HUES48 (cell line): Measurements from ENCODE around the gene USP13.
"Not testable (repeated sequence)": the region's sequence is repeated elsewhere in the genome, so short reads cannot be mapped to it uniquely, and the experiment has no call there.

ENCODE experiments used
- H3K27ac ChIP-seq: one replicate; pipeline ENCODE4 v1.7.0; 2013; ENCODE audit warnings: low read depth, low read length, inconsistent platforms
- H3K27me3 ChIP-seq: 2 replicates; pipeline ENCODE4 v1.6.1; 2013; ENCODE audit warnings: mild to moderate bottlenecking, low read length; ENCODE audit not compliant: control insufficient read depth, insufficient read depth
- H3K36me3 ChIP-seq: 2 replicates; pipeline ENCODE4 v1.6.1; 2013; ENCODE audit warnings: low read length; ENCODE audit not compliant: control insufficient read depth, insufficient read depth
- H3K4me1 ChIP-seq: 2 replicates; pipeline ENCODE4 v1.6.1; 2013; ENCODE audit warnings: mild to moderate bottlenecking, low read length; ENCODE audit not compliant: control insufficient read depth, insufficient read depth
- H3K4me3 ChIP-seq: 2 replicates; pipeline ENCODE4 v1.5.1; 2013; ENCODE audit warnings: mild to moderate bottlenecking, low read depth, low read length
- H3K9ac ChIP-seq: 2 replicates; pipeline ENCODE4 v1.6.1; 2013; ENCODE audit warnings: mild to moderate bottlenecking, low read depth, low read length, moderate library complexity
- H3K9me3 ChIP-seq: 2 replicates; pipeline ENCODE4 v1.6.1; 2013; ENCODE audit warnings: low read length; ENCODE audit not compliant: control insufficient read depth, insufficient read depth

Gene USP13

GRCh38 chr3:179676081-179676480, 23.2 kb downstream of the USP13 start:
- Histone ChIP-seq H3K36me3 (no peaks in the 10 kb centered on the region), H3K9ac (no peak overlapping the region)

DNA sequence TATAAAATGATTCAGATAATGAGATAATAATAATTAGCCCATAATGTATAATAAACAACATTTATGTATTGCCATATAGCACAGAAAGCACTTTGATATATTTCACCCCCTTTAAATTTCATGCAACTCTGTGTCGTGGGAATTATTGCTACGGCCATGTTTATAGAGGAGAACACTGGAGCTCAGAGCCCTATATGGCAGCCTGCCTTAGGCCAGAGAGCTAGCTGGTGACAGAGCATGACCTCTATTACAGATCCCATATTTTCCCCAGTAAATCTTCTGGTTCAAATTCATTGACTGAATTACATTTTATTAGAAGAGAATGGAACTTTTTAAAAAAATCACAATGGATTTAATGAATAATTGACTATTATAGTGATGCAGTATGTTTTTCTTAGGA, 25.0 kb downstream of the USP13 start:
- H3K4me3 ChIP-seq: no peak overlapping the region
- H3K27ac ChIP-seq: no peak overlapping the region
- no peaks in the 10 kb centered on the region for H3K27me3 ChIP-seq
- H3K9me3 ChIP-seq: no peaks in the 10 kb centered on the region
- no peak overlapping the region for H3K9ac ChIP-seq
- H3K36me3 ChIP-seq: no peaks in the 10 kb centered on the region
- H3K4me1 ChIP-seq: peaks cover 6% of the 10 kb centered on the region

More at GRCh38 chr3:179676081-179676480, 23.2 kb downstream of the USP13 start:
- H3K27me3 ChIP-seq: no peaks in the 10 kb centered on the region
- peaks cover 18% of the 10 kb centered on the region; the same call in 1 of the 2 replicates for H3K4me1 ChIP-seq
- no peak overlapping the region for H3K27ac ChIP-seq
- no peaks in the 10 kb centered on the region for H3K9me3 ChIP-seq
- no peak overlapping the region for H3K4me3 ChIP-seq

DNA sequence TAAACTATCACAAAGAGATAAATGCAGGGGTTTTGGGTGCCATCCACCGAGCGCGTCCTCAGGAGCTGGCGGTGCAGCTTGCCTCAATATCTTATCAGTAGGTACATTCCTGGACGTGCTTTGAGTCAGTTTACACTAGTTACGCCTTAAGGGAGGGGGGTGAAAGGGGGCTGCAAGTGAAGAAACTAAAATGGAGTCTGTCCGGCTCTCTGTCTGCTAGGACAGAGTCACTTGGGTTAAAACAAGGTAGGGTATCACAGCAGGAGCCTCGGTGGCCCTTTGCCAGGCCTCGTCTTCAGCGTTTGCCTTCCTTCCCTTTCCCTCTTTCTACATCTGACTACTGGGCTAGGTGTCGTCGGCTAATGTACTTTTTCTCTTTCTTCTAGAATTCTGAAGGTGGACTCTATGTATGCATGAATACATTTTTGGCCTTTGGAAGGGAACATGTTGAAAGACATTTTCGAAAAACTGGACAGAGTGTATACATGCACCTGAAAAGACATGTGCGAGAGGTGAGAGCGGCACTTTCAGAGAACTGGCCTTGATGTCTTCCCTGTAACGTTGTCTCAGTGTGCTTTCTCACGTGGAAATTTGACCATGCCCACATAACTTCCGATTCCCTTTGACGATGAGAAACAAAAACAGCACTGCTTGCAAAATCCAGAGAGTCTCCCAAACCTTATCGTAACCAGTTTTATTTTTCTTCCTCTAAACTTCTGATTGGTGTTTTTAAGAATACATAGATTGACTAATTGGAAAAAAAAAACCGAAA, 28.8 kb downstream of the USP13 start:
- no peak overlapping the region for H3K4me3 ChIP-seq
- no peaks in the 10 kb centered on the region; the same call in 1 of the 2 replicates for H3K4me1 ChIP-seq

DNA sequence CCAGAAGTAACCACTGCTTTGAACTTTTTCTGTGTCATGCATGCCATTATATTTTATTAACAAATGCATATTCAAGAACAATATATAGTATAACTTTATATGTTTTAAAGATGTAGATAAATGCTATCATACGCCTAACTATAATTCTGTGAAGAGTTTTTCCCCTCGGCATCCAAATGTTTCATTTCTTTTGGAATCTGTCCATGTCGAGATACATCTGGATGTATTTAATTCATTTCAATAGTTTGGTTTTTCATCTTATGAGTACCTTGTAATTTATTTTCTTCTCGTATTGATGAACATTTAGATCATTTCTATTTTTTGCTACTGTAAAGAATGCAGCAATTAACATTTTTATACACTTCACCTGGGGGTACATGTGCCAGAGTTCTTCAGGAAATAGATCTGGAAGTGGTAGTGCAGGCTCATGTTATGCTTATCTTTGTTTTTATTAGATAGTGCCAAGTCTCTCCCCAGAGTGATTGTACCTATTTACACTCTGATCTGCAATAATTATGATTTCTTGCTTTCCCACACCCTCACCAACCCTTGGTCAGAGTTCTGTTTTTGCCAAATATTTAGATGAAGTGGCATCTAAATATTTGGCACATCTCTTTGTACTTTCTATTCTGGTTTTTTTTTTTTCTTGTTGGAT, 29.7 kb downstream of the USP13 start:
- Histone ChIP-seq H3K27ac (no peak overlapping the region), H3K9me3 (no peaks in the 10 kb centered on the region), H3K4me1 (no peaks in the 10 kb centered on the region; the same call in 1 of the 2 replicates), H3K27me3 (no peaks in the 10 kb centered on the region), H3K9ac (no peak overlapping the region), H3K36me3 (0 out of 2 replicates have a peak, but pooled peaks cover 4% of the 10 kb centered on the region), H3K4me3 (no peak overlapping the region)

More for the DNA sequence above, 28.8 kb downstream of the USP13 start:
- H3K36me3 ChIP-seq: 0 out of 2 replicates have a peak, but pooled peaks cover 3% of the 10 kb centered on the region
- H3K9me3 ChIP-seq: no peaks in the 10 kb centered on the region
- no peaks in the 10 kb centered on the region for H3K27me3 ChIP-seq
- no peak overlapping the region for H3K9ac ChIP-seq
- H3K27ac ChIP-seq: no peak overlapping the region

- H3K4me3 ChIP-seq, H3K9me3 ChIP-seq, H3K27me3 ChIP-seq, H3K9ac ChIP-seq, H3K27ac ChIP-seq, H3K4me1 ChIP-seq, H3K36me3 ChIP-seq: not testable (repeated sequence)
Measured at GRCh38 chr3:179683286-179683685, 30.4 kb downstream of the USP13 start.

DNA sequence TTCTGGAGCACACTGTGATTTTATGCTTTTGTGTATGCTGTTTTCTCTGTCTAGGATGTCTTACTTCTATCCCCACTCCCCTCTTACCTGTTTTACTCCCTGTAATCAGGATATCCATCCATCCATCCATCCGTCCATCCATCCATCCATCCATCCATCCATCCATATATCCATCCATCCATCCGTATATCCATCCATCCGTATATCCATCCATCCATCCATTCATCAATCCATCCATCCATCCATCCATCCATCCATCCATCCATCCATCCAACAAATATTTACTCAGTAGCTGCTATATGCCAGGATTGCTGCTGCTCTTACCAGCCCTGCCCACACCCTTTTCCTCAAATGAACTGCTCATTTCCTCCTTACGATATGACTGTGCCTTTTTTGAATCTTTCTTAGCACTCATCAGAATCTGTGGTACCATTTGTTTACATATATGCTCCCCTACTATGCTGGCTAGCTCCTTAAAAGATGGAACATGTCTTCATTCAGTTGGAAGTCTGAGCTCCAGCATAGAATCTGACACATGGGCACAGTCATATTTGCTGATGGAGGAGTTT, 35.2 kb downstream of the USP13 start:
- no peak overlapping the region for H3K27ac ChIP-seq
- H3K9ac ChIP-seq: no peak overlapping the region
- H3K27me3 ChIP-seq: no peaks in the 10 kb centered on the region
- peaks cover 13% of the 10 kb centered on the region for H3K36me3 ChIP-seq
- H3K4me1 ChIP-seq: no peaks in the 10 kb centered on the region
- no peak overlapping the region for H3K4me3 ChIP-seq
- no peaks in the 10 kb centered on the region for H3K9me3 ChIP-seq

DNA sequence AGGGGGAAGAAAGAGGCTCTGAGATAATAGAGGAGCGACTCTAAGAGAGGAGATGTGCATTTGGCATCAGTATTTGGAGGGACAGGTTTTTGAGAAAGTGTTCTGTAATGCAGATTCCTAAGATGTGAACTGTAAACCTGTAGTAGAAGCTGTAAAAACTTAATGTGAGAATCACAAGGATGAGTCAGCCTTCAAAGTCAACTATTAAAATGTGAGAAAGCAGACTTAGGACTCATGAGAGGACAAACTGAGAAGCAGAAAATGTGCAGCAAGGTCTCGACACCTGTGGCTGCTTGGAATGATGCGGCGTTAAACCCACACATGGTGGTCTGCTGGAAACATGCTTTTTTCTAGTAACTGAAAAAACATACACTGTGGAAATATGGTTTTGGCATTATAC, 36.0 kb downstream of the USP13 start:
- H3K27me3 ChIP-seq: no peaks in the 10 kb centered on the region
- H3K9me3 ChIP-seq: no peaks in the 10 kb centered on the region
- H3K36me3 ChIP-seq: peaks cover 13% of the 10 kb centered on the region
- no peak overlapping the region for H3K27ac ChIP-seq
- H3K9ac ChIP-seq: no peak overlapping the region
- no peaks in the 10 kb centered on the region for H3K4me1 ChIP-seq
- no peak overlapping the region for H3K4me3 ChIP-seq

DNA sequence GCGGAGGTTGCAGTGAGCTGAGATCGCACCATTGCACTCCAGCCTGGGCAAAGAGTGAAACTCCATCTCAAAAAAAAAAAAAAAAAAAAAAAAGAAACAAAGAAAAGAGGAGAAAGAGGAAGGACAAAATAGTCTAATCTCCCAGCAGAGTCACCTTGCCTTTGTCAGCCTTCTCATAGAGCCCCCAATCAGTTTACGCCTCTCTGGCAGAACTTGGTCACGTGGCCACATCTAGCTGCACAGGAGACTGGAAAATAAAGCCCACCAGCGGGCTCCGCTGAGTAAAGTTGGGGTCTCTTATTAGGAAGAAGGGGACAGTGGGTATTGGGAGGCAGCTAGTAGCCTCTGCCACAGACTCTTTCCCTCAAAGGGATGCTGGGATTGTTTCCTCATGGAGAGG, 41.9 kb downstream of the USP13 start:
- H3K4me1 ChIP-seq: peaks cover 16% of the 10 kb centered on the region; the same call in 1 of the 2 replicates
- no peak overlapping the region for H3K9ac ChIP-seq
- peaks cover 7% of the 10 kb centered on the region for H3K36me3 ChIP-seq
- H3K4me3 ChIP-seq: no peak overlapping the region
- no peak overlapping the region for H3K27ac ChIP-seq
- no peaks in the 10 kb centered on the region for H3K9me3 ChIP-seq
- H3K27me3 ChIP-seq: no peaks in the 10 kb centered on the region

- H3K4me3 ChIP-seq: no peak overlapping the region
- no peaks in the 10 kb centered on the region; the same call in 1 of the 2 replicates for H3K36me3 ChIP-seq
- H3K27me3 ChIP-seq: no peaks in the 10 kb centered on the region
- H3K9ac ChIP-seq: no peak overlapping the region
- H3K9me3 ChIP-seq: no peaks in the 10 kb centered on the region
- H3K4me1 ChIP-seq: peaks cover 26% of the 10 kb centered on the region
- no peak overlapping the region for H3K27ac ChIP-seq
Measured at GRCh38 chr3:179695672-179696313, 43.0 kb downstream of the USP13 start.

GRCh38 chr3:179697736-179698332, 45.0 kb downstream of the USP13 start:
- H3K4me3 ChIP-seq: no peak overlapping the region
- no peak overlapping the region for H3K9ac ChIP-seq
- H3K27ac ChIP-seq: no peak overlapping the region
- no peaks in the 10 kb centered on the region for H3K27me3 ChIP-seq
- peaks cover 36% of the 10 kb centered on the region for H3K4me1 ChIP-seq
- H3K9me3 ChIP-seq: no peaks in the 10 kb centered on the region
- H3K36me3 ChIP-seq: no peaks in the 10 kb centered on the region
